GM23338 (cell line): ENCODE data around the gene TM9SF4. TPM values are rescaled to one million over a fixed set of nuclear protein-coding genes. Genes with fewer than 3 reads are reported as not detected.

Experiments
- POLR2AphosphoS5 ChIP-seq: IDR thresholded peaks from 2 replicates; pipeline ENCODE4 v1.6.1; 2016; ENCODE audit warnings: antibody characterized with exemption, low read depth
- STAT1 ChIP-seq: IDR thresholded peaks from one replicate; pipeline ENCODE4 v1.6.1; 2016; ENCODE audit warnings: antibody characterized with exemption; ENCODE audit not compliant: unreplicated experiment
- polyA plus RNA-seq: library from polyadenylated mRNA; unstranded; fragments of >200 nt; fragmentation: Nextera tagmentation; extraction: Ambion mirVana; gene quantifications from 2 replicates; pipeline ENCODE4 v1.2.1, GENCODE V29; 2016
- total RNA-seq: library from RNA; depleted of rRNA; stranded (reverse); fragments of >200 nt; shearing (Covaris generic); gene quantifications from 2 replicates; pipeline ENCODE4 v1.2.3, GENCODE V29; 2014
- TF ChIP-seq, protein P1 (sequence below): fragments of 250-450 bp; sonication (Bioruptor Pico); IDR thresholded peaks from 2 replicates; pipeline ENCODE4 v1.5.0; 2020; ENCODE audit warnings: mild to moderate bottlenecking, moderate library complexity
- TF ChIP-seq, protein P2 (sequence below): IDR thresholded peaks from one replicate; pipeline ENCODE4 v1.6.1; 2018; ENCODE audit warnings: antibody characterized with exemption; ENCODE audit not compliant: unreplicated experiment
- TF ChIP-seq, protein P3 (sequence below), 2 experiments: fragments of 200-600 bp in 1 of 2; sonication (generic) in 1 of 2; conservative IDR thresholded peaks; 2 replicates each; pipeline versions ENCODE4 v1.5.1 to v1.6.1; 2016 to 2017; ENCODE audit warnings: antibody characterized with exemption in 2 of 2, low read depth in 2 of 2, mild to moderate bottlenecking in 2 of 2, moderate library complexity in 1 of 2

Gene TM9SF4
- total and polyA plus RNA-seq, 2 experiments from 2014 or later: 20.4 to 52.6 TPM

DNA sequence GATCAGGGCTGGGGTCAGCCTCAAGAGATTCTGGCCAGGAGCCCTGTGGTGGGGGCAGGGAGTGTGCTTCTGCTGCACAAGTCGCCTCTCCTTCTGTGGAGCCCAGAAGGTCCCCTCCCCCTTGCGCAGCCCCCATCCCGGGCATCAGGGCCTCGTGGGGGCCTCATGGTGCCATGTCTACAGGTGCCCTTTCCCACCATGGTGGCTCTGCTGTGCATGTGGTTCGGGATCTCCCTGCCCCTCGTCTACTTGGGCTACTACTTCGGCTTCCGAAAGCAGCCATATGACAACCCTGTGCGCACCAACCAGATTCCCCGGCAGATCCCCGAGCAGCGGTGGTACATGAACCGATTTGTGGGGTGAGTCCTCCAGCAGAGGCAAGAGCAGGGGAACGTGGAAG, 48.1 kb downstream of the TM9SF4 start (continued):
- TF ChIP-seq, protein P1, sequence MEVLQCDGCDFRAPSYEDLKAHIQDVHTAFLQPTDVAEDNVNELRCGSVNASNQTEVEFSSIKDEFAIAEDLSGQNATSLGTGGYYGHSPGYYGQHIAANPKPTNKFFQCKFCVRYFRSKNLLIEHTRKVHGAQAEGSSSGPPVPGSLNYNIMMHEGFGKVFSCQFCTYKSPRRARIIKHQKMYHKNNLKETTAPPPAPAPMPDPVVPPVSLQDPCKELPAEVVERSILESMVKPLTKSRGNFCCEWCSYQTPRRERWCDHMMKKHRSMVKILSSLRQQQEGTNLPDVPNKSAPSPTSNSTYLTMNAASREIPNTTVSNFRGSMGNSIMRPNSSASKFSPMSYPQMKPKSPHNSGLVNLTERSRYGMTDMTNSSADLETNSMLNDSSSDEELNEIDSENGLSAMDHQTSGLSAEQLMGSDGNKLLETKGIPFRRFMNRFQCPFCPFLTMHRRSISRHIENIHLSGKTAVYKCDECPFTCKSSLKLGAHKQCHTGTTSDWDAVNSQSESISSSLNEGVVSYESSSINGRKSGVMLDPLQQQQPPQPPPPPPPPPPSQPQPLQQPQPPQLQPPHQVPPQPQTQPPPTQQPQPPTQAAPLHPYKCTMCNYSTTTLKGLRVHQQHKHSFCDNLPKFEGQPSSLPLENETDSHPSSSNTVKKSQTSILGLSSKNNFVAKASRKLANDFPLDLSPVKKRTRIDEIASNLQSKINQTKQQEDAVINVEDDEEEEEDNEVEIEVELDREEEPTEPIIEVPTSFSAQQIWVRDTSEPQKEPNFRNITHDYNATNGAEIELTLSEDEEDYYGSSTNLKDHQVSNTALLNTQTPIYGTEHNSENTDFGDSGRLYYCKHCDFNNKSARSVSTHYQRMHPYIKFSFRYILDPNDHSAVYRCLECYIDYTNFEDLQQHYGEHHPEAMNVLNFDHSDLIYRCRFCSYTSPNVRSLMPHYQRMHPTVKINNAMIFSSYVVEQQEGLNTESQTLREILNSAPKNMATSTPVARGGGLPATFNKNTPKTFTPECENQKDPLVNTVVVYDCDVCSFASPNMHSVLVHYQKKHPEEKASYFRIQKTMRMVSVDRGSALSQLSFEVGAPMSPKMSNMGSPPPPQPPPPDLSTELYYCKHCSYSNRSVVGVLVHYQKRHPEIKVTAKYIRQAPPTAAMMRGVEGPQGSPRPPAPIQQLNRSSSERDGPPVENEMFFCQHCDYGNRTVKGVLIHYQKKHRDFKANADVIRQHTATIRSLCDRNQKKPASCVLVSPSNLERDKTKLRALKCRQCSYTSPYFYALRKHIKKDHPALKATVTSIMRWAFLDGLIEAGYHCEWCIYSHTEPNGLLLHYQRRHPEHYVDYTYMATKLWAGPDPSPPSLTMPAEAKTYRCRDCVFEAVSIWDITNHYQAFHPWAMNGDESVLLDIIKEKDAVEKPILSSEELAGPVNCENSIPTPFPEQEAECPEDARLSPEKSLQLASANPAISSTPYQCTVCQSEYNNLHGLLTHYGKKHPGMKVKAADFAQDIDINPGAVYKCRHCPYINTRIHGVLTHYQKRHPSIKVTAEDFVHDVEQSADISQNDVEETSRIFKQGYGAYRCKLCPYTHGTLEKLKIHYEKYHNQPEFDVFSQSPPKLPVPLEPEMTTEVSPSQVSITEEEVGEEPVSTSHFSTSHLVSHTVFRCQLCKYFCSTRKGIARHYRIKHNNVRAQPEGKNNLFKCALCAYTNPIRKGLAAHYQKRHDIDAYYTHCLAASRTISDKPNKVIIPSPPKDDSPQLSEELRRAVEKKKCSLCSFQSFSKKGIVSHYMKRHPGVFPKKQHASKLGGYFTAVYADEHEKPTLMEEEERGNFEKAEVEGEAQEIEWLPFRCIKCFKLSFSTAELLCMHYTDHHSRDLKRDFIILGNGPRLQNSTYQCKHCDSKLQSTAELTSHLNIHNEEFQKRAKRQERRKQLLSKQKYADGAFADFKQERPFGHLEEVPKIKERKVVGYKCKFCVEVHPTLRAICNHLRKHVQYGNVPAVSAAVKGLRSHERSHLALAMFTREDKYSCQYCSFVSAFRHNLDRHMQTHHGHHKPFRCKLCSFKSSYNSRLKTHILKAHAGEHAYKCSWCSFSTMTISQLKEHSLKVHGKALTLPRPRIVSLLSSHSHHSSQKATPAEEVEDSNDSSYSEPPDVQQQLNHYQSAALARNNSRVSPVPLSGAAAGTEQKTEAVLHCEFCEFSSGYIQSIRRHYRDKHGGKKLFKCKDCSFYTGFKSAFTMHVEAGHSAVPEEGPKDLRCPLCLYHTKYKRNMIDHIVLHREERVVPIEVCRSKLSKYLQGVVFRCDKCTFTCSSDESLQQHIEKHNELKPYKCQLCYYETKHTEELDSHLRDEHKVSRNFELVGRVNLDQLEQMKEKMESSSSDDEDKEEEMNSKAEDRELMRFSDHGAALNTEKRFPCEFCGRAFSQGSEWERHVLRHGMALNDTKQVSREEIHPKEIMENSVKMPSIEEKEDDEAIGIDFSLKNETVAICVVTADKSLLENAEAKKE (CRISPR knock-in tag): no peak
- no peak for TF ChIP-seq POLR2AphosphoS5
- TF ChIP-seq, protein P2, sequence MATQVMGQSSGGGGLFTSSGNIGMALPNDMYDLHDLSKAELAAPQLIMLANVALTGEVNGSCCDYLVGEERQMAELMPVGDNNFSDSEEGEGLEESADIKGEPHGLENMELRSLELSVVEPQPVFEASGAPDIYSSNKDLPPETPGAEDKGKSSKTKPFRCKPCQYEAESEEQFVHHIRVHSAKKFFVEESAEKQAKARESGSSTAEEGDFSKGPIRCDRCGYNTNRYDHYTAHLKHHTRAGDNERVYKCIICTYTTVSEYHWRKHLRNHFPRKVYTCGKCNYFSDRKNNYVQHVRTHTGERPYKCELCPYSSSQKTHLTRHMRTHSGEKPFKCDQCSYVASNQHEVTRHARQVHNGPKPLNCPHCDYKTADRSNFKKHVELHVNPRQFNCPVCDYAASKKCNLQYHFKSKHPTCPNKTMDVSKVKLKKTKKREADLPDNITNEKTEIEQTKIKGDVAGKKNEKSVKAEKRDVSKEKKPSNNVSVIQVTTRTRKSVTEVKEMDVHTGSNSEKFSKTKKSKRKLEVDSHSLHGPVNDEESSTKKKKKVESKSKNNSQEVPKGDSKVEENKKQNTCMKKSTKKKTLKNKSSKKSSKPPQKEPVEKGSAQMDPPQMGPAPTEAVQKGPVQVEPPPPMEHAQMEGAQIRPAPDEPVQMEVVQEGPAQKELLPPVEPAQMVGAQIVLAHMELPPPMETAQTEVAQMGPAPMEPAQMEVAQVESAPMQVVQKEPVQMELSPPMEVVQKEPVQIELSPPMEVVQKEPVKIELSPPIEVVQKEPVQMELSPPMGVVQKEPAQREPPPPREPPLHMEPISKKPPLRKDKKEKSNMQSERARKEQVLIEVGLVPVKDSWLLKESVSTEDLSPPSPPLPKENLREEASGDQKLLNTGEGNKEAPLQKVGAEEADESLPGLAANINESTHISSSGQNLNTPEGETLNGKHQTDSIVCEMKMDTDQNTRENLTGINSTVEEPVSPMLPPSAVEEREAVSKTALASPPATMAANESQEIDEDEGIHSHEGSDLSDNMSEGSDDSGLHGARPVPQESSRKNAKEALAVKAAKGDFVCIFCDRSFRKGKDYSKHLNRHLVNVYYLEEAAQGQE: no peak
- TF ChIP-seq STAT1: no peak
- TF ChIP-seq, protein P3, sequence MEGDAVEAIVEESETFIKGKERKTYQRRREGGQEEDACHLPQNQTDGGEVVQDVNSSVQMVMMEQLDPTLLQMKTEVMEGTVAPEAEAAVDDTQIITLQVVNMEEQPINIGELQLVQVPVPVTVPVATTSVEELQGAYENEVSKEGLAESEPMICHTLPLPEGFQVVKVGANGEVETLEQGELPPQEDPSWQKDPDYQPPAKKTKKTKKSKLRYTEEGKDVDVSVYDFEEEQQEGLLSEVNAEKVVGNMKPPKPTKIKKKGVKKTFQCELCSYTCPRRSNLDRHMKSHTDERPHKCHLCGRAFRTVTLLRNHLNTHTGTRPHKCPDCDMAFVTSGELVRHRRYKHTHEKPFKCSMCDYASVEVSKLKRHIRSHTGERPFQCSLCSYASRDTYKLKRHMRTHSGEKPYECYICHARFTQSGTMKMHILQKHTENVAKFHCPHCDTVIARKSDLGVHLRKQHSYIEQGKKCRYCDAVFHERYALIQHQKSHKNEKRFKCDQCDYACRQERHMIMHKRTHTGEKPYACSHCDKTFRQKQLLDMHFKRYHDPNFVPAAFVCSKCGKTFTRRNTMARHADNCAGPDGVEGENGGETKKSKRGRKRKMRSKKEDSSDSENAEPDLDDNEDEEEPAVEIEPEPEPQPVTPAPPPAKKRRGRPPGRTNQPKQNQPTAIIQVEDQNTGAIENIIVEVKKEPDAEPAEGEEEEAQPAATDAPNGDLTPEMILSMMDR (conservative IDR thresholded peaks at IDR 0.05; ENCODE audit: low read depth in 2 of 2): no peak
